Fibroblast of villous mesenchyme (primary cell): ENCODE data around the gene NR4A3. TPM values are rescaled to one million over a fixed set of nuclear protein-coding genes. Genes with fewer than 3 reads are reported as not detected.

Source experiments
- DNase-seq: peaks from one replicate; pipeline ENCODE4 v3.0.0-alpha.2; 2010; ENCODE audit warnings: low read depth
- H3K4me3 ChIP-seq: 2 replicates; pipeline ENCODE4 v1.5.1; 2011; ENCODE audit warnings: low read depth, mild to moderate bottlenecking, low read length
- total RNA-seq: library from RNA; depleted of rRNA; stranded (reverse); fragments of >200 nt; gene quantifications from 2 replicates; pipeline ENCODE4 v1.2.3, GENCODE V29; 2012
- TF ChIP-seq, protein P1 (sequence below): IDR thresholded peaks from 2 replicates; pipeline ENCODE4 v1.5.1; 2012; ENCODE audit warnings: low read depth, mild to moderate bottlenecking, low read length; ENCODE audit not compliant: insufficient read depth

Gene NR4A3
- total RNA-seq, 1 donor, result under 0.01 TPM

DNA sequence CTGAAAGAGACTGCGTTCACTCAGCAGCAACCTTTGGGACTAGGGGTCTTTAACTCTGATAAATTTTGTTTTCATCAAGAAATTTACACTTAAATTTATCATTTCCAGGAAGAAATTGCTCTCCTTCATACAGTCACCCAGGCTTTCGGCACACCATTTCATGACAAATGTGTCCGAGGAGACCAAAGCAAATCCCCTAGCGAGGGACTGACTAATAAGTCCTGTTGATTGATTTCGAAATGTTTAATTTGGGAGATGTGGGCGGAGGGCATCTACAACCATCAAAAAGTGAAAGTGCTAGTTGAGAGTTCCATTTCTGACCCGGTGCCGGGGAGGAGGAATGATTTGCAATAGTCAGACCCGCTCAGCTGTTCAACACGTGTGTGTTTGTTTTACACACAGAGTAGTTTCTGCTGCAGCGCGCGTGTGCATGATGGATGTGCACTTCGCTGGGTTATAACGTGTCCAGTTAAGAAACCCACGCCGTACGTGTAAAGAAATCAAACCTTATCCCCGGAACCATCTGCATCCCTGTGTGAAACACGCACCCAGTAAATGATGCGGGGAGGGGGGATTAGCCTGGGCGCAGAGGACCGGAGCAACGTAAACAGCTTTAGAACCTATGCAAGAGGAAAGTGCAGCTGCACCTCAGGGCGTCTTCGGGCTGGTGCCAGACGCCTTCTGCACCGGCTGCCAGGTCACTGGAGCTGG is 845 bp upstream of the NR4A3 start:
- peak overlapping the region; percentile 91 for H3K4me3 ChIP-seq
- peak; percentile 95 for DNase-seq
- TF ChIP-seq, protein P1, sequence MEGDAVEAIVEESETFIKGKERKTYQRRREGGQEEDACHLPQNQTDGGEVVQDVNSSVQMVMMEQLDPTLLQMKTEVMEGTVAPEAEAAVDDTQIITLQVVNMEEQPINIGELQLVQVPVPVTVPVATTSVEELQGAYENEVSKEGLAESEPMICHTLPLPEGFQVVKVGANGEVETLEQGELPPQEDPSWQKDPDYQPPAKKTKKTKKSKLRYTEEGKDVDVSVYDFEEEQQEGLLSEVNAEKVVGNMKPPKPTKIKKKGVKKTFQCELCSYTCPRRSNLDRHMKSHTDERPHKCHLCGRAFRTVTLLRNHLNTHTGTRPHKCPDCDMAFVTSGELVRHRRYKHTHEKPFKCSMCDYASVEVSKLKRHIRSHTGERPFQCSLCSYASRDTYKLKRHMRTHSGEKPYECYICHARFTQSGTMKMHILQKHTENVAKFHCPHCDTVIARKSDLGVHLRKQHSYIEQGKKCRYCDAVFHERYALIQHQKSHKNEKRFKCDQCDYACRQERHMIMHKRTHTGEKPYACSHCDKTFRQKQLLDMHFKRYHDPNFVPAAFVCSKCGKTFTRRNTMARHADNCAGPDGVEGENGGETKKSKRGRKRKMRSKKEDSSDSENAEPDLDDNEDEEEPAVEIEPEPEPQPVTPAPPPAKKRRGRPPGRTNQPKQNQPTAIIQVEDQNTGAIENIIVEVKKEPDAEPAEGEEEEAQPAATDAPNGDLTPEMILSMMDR, result no peak

DNA sequence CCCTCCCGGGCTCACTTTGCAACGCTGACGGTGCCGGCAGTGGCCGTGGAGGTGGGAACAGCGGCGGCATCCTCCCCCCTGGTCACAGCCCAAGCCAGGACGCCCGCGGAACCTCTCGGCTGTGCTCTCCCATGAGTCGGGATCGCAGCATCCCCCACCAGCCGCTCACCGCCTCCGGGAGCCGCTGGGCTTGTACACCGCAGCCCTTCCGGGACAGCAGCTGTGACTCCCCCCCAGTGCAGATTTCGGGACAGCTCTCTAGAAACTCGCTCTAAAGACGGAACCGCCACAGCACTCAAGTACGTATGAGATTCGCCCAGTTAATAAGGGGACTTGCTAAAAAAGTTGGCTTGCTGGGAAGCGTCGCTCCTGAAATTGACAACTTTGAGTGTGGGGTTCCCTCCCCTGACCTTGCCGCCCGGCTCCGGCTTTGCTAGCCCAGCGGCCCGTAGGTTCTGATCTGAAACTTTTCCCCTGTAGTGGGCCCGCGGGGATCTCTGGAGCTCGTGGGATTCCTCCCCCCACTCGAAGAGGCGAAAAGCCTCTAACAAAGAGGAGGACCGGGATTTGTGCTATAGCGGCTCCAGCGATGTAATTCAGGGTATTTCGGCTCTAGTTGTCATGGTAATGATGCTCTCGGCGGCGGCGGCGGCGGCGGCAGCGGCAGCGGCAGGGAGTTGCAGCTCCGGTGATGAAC is 572 bp downstream of the NR4A3 start:
- peak overlapping the region; percentile 91 for H3K4me3 ChIP-seq
- TF ChIP-seq, protein P1, result no peak
- DNase-seq, result peak; percentile 65

DNA sequence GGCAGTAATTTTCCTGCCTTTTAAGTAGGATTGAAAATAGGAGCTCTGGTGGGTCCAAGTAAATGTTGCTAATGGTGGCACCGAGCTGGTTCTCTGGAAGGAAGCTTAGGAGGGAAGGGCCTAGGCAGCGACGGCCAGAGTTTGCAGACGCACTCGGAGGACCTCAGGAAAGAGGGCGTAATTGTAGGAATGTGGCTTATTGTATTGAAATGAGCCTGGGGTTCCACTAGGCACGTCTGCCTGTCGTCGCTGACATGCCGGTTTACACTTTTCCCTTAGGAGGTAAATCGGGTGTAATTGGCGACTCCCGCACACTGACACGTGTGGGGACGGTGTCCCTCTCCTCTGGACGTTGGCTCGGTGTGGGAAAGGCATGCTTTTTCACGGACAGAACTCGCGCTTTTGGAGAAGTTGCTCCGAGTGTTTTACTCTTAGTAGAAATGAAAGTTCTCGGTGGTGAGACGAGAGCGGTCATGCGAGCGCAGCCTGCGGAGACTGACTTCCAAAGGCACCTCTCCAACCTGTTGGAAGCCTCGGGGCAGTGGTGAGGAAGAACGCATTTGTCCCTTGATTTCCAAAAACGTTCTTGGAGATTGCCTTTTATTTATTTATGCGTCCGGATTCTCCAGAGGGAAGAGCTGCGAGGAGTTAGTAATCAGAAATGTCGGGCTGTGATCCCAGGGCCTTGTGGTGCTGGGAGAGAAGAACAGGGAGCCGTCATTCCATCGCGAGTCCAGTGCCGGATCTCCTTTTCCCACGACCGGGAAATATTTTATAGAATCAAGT is 1.3 kb downstream of the NR4A3 start:
- TF ChIP-seq, protein P1, result no peak
- DNase-seq, result peak; percentile 50
- peak overlapping the region; percentile 91 for H3K4me3 ChIP-seq

DNA sequence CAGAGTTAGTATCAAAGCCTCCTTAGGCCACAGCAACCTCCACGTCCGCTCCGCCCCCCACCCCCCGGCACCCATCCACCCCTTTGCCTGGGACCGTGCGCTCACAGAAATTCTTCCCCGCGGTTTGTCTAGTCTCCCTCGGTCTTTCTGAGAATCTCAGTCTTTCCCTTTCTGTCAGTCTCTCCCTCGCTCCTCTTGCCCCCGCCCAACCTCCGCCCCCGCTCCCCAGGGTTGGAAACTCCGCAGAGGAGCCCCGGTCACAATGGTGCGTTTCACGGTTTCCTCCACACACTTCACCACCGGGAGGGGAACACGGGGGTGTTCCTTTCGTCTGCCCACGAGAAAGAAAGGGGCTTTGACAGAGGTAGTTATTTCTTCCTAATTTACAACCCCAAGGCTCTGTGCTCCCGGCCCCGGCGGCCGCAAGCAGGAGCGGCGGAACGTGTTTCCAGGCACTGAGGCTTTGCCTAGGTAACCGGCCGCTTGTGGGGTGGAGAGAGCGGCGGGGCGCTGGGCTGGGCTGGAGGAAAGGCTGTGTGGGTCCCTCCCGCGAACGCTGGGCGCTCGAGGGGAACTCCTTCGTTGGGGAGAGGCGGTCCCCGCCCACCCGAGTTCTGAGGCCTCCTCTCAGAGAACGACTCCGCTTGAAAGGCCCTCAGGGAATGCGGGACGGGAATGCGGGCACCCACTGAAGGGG is 2.1 kb downstream of the NR4A3 start:
- TF ChIP-seq, protein P1, result no peak
- DNase-seq, result peak; percentile 34
- H3K4me3 ChIP-seq, result peak overlapping the region; percentile 91

DNA sequence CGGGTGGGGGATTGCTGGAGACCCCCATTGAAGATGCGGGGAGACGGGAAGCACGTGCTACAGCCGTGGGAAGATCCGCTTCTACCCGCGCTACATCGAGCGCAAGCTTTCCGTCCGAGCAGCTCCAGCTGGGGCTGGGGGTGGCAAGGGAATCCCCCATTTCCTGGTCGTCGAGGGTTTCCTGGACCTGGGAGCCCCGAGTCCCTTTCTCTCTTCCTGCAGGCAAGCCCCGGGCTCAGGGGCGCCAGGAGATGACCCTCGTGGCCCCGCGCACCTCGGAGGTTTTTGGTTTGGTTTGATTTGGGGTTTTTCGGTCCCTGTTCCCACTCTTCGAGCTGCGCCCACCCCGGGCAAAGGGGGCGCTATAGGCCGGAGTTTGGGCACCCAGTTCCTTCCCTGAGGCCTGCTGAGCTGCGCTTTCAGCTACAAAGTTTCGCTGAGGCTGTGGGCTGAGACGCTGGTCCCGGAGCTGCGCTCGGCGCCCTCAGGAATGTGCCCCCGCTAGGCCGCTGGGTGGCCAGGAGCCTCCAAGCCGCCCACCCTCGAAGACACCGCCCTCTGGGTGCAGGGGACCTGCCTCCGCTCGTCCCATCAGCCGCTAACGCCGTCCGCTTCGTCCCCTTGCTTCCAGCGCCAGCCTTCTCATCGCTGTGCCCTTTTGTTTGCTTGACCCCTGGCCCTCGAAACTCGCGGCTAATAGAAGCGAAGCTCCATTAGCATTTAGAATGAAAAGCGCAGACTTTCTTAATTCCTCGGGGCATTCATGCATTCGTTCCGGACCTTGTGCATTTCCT is 2.9 kb downstream of the NR4A3 start:
- peak; percentile 36 for DNase-seq
- TF ChIP-seq, protein P1, result peak; percentile 61
- peak overlapping the region; percentile 91 for H3K4me3 ChIP-seq
